Ovary (tissue), 10 donors: ENCODE measurements around the gene SRD5A1. TPM values are rescaled to one million over a fixed set of nuclear protein-coding genes. Genes with fewer than 3 reads are reported as not detected.

Experiments used
- DNase-seq, 5 donors: peaks; one replicate each; pipeline ENCODE4 v3.0.0-alpha.2; 2019 to 2020
- H3K27ac ChIP-seq, 2 donors: fragments of 200-600 bp; one replicate each; pipeline versions ENCODE4 v1.5.1 to v1.8.0; 2019 to 2022
- H3K27me3 ChIP-seq: fragments of 200-600 bp; one replicate; pipeline ENCODE4 v1.8.0; 2022
- H3K36me3 ChIP-seq: fragments of 200-600 bp; sonication (generic); one replicate; pipeline ENCODE4 v1.5.1; 2019
- H3K4me1 ChIP-seq: one replicate; pipeline ENCODE4 v1.8.1; 2013; ENCODE audit warnings: mild to moderate bottlenecking, moderate library complexity; ENCODE audit not compliant: insufficient read depth
- H3K4me3 ChIP-seq: fragments of 200-600 bp; sonication (generic); one replicate; pipeline ENCODE4 v1.5.1; 2017
- H3K9me3 ChIP-seq, 2 donors: fragments of 200-600 bp in 1 of 2; sonication (generic) in 1 of 2; one replicate each; pipeline versions ENCODE4 v1.5.1 to v1.8.1; 2013 to 2019; ENCODE audit warnings: mild to moderate bottlenecking in 1 of 2, moderate library complexity in 1 of 2
- EP300 ChIP-seq: sonication (generic); formaldehyde crosslinking; IDR thresholded peaks from one replicate; pipeline ENCODE4 v1.6.1; 2017; ENCODE audit warnings: antibody characterized with exemption
- POLR2A ChIP-seq: fragments of 450-650 bp; IDR thresholded peaks from one replicate; pipeline ENCODE4 v1.6.1; 2017; ENCODE audit warnings: antibody characterized with exemption, mild to moderate bottlenecking, moderate library complexity
- WGBS, 3 donors: extraction: QIAGEN DNeasy Blood & Tissue Kit in 1 of 3; methylation state at CpG; one replicate each; pipeline versions ENCODE4 v1.1.5 to v1.1.7; 2013 to 2017; 5-methylcytosine and 5-hydroxymethylcytosine counted together
- intact Hi-C, 4 donors: fragments of 100-400 bp; cut with DNase I; formaldehyde crosslinking; loops; one replicate each; pipeline versions ENCODE4 v1.11.0 to v1.15.1; 2022 to 2023
- long read RNA-seq, 3 donors: library from polyadenylated mRNA in 2 of 3; unstranded in 2 of 3; transcript quantifications; one replicate each; pipeline ENCODE4 v2.0.0 and lab custom pipeline, GENCODE V29; 2021 to 2026
- polyA plus RNA-seq, 2 donors: library from polyadenylated mRNA; stranded (reverse); fragments of 200-250 nt in 1 of 2; fragments of 350-450 nt in 1 of 2; fragmentation: Illumina TruSeq in 1 of 2; extraction: RNeasy Lipid Tissue Mini Kit (QIAGEN cat#74804) in 1 of 2; gene quantifications; one replicate each; pipeline ENCODE4 v1.2.3, GENCODE V29; 2013 to 2014
- total RNA-seq, 7 donors: library from RNA; depleted of rRNA in 2 of 7; stranded (reverse); fragments of >200 nt in 2 of 7; fragmentation: NEBNext Ultra II Directional in 3 of 7; extraction: Animal tissue kit (Norgen Biotek cat#: 25700) in 3 of 7; gene quantifications; one replicate each; pipeline versions ENCODE4 v1.1.0 to v1.2.4, GENCODE V29; 2016 to 2023
- TF ChIP-seq, protein P1 (sequence below), 3 donors: fragments of 450-650 bp in 2 of 3; fragments of 200-600 bp in 1 of 3; IDR thresholded peaks; one replicate each; pipeline versions ENCODE4 v1.5.1 to v1.8.0; 2016 to 2022; ENCODE audit warnings: antibody characterized with exemption in 3 of 3, mild to moderate bottlenecking in 1 of 3
- donor health status: DM: no; HTN: no; CAD: no; lungs with moderate emphysema.
- donor health status: DM: no; HTN: no; CAD: no.
- donor health status: Bipolar disorder and iron deficiency.
- donor health status: DM: yes; HTN: yes; CAD: no.
- donor health status: DM: no; HTN: no; CAD: no.
- donor health status: DM: yes; HTN: yes; CAD: no.

SRD5A1 gene
- total RNA-seq (10 to 100 TPM in 3 of 7 donors, 1 to 10 TPM in 4; 4.4 to 13.5 (median 9.8) TPM), polyA plus RNA-seq (1 to 10 TPM; 6.5 to 6.6 TPM)
- long read RNA-seq, donor 1, full-length matches to known transcripts, result 15 of 23 reads
- long read RNA-seq, donor 1, partial matches to known transcripts, result 3 of 23 reads
- long read RNA-seq, donor 1, other reads (novel, unspliced or antisense), result 5 of 23 reads
- long read RNA-seq, donor 2, full-length matches to known transcripts, result 2 of 2 reads
- long read RNA-seq, donor 2, partial matches to known transcripts, result 0 of 2 reads
- long read RNA-seq, donor 2, other reads (novel, unspliced or antisense), result 0 of 2 reads
- long read RNA-seq, donor 3, full-length matches to known transcripts, result 5 of 5 reads
- long read RNA-seq, donor 3, partial matches to known transcripts, result 0 of 5 reads
- long read RNA-seq, donor 3, other reads (novel, unspliced or antisense), result 0 of 5 reads

DNA sequence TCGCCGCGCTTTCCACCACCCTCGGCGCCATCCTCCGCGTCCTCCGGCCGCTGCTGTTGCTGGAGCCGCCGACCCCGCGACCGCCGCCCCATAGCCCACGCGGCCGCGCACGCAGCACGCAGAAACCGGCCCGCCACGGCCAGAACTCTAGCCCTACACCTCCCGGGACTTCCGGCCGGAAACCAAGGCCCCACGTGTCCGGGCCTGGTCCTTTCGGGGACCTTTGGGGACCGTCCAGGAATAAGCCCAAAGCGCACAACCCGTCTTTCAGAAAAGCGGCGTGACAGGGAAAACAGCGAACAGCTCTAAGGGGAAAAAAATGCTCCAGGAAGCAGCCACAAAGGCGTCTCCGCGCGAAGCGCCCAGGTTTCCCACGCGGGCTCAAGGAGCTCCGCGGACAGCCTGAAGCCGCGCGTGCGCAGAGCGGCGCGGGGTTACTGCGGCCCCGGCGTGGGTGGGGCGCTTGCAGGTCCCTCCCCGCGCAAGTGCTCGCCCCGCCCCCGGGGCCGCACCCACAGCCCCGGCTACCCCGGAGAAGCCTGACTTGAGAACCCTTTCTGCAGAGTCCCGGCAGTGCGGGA lies at the start of gene SRD5A1, which contains the start of gene NSUN2:
Gene SRD5A1, plus strand, starts transcription at position 553 of the 581 bp plus-strand sequence. CDS start 137 bp downstream, outside the sequence.
Gene NSUN2, minus strand, starts transcription at position 157 of the 581 bp plus-strand sequence. Its CDS starts 65 bp downstream, at position 92.
- intact Hi-C loops, result loop anchor here (5.0 to 10.0 kb wide), 5 partner anchors 72 to 112 kb away; partner anchors contain the start of gene TENT4A (in 1 of the 4)
- peak; percentile 89 to 94 (median 91) for DNase-seq
- peak within 1 kb of the TSS; percentile 87 for H3K4me3 ChIP-seq
- no peaks in the 10 kb centered on the region for H3K27me3 ChIP-seq
- no peaks in the 10 kb centered on the region for H3K36me3 ChIP-seq
- WGBS, 3 donors, result 0% methylated on average over 20 to 66 of the region's 66 CpGs
- H3K9me3 ChIP-seq, result no peaks in the 10 kb centered on the region
- peaks cover 1% of the 10 kb centered on the region for H3K4me1 ChIP-seq
- no peak for TF ChIP-seq EP300
- TF ChIP-seq POLR2A, result peak; percentile 39
- peak within 1 kb of the TSS; percentile 93 for H3K27ac ChIP-seq

GRCh38 chr5:6584101-6584645 lies 49.1 kb upstream of the SRD5A1 start:
- no peaks in the 10 kb centered on the region for H3K27me3 ChIP-seq
- TF ChIP-seq EP300 (no peak), POLR2A (no peak)
- TF ChIP-seq, protein P1, sequence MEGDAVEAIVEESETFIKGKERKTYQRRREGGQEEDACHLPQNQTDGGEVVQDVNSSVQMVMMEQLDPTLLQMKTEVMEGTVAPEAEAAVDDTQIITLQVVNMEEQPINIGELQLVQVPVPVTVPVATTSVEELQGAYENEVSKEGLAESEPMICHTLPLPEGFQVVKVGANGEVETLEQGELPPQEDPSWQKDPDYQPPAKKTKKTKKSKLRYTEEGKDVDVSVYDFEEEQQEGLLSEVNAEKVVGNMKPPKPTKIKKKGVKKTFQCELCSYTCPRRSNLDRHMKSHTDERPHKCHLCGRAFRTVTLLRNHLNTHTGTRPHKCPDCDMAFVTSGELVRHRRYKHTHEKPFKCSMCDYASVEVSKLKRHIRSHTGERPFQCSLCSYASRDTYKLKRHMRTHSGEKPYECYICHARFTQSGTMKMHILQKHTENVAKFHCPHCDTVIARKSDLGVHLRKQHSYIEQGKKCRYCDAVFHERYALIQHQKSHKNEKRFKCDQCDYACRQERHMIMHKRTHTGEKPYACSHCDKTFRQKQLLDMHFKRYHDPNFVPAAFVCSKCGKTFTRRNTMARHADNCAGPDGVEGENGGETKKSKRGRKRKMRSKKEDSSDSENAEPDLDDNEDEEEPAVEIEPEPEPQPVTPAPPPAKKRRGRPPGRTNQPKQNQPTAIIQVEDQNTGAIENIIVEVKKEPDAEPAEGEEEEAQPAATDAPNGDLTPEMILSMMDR (IDR thresholded peaks at IDR 0.05), result no peak
- no peak for DNase-seq
- no peaks in the 10 kb centered on the region for H3K36me3 ChIP-seq
- H3K27ac ChIP-seq, result peak overlapping the region in 1 of 2 donors; percentile 12
- WGBS, 3 donors, result 50 to 61% (median 56%) methylated on average over 6 of the region's 6 CpGs
- intact Hi-C loops, result loop anchor here in 1 of 4 donors (10.0 kb wide), 1 partner anchor 199 kb away; no protein-coding TSS in a partner anchor
- peaks cover 9% of the 10 kb centered on the region for H3K4me1 ChIP-seq
- no peaks in the 10 kb centered on the region for H3K9me3 ChIP-seq
- no peak overlapping the region for H3K4me3 ChIP-seq

DNA sequence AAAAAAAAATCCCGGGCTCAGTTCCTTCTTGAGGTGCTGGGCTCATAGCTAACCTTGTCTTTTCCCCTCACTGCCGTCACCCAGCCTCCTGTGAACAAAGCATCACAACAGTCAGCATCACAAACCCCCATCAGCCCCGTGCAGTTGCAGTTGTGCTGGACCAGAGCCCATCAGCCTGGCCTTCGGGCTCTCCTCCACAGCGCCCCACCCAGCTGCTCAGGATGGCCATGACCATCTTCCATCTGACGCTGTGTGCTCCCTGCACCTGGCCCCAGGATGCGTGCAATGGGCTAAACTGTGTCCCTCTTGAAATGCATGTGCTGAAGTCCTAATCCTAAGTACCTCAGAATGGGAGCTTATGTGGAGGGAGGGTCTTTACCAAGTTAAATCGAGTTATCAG lies 48.5 kb upstream of the SRD5A1 start:
- intact Hi-C loops, result loop anchor here in 1 of 4 donors (10.0 kb wide), 1 partner anchor 200 kb away; no protein-coding TSS in a partner anchor
- Histone ChIP-seq H3K9me3 (no peaks in the 10 kb centered on the region), H3K27ac (no peak overlapping the region), H3K4me3 (no peak overlapping the region), H3K4me1 (peaks cover 9% of the 10 kb centered on the region), H3K27me3 (no peaks in the 10 kb centered on the region), H3K36me3 (no peaks in the 10 kb centered on the region)
- 72 to 78% (median 77%) methylated on average over 8 of the region's 8 CpGs for WGBS, 3 donors
- TF ChIP-seq, protein P1 (IDR thresholded peaks at IDR 0.05), result no peak
- TF ChIP-seq EP300 (no peak), POLR2A (no peak)
- DNase-seq, result no peak

DNA sequence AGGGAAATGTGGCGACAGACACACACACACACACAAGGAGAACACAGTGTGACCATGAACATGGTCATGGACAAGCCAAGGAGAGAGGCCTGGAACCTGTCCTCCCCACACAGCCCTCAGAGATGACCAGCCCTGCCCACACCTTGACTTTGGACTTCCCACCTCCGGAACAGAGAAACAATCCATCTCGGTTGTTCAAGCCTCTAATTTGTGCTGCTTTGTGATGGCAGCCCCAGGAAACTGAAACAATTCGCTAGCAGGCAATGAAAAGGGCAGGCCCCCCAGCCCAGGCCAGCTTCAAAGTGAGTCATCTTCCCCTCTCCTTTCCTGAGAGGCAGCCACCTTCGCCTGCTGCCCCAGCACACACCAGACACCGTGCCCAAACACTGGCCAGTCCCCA lies 48.1 kb upstream of the SRD5A1 start:
- Histone ChIP-seq H3K27ac (no peak overlapping the region), H3K4me1 (peaks cover 9% of the 10 kb centered on the region), H3K27me3 (no peaks in the 10 kb centered on the region), H3K36me3 (no peaks in the 10 kb centered on the region), H3K9me3 (no peaks in the 10 kb centered on the region), H3K4me3 (no peak overlapping the region)
- 78 to 85% (median 84%) methylated on average over 6 of the region's 6 CpGs for WGBS, 3 donors
- TF ChIP-seq POLR2A (no peak), EP300 (no peak)
- TF ChIP-seq, protein P1 (IDR thresholded peaks at IDR 0.05), result no peak
- intact Hi-C loops, result loop anchor here in 1 of 4 donors (10.0 kb wide), 1 partner anchor 200 kb away; no protein-coding TSS in a partner anchor
- DNase-seq, result no peak
